Choroid plexus epithelial cell (primary cell): ENCODE measurements around the gene ZMIZ1.

Experiments
- DNase-seq: peaks from one replicate; pipeline ENCODE4 v3.0.0-alpha.2; 2010; ENCODE audit warnings: low read depth
- H3K4me3 ChIP-seq: 2 replicates; pipeline ENCODE4 v1.5.1; 2011; ENCODE audit warnings: low read depth, mild to moderate bottlenecking, control low read depth, low read length, moderate library complexity
- CTCF ChIP-seq: conservative IDR thresholded peaks from 2 replicates; pipeline ENCODE4 v1.5.1; 2011; ENCODE audit warnings: low read depth, mild to moderate bottlenecking, control low read depth, inconsistent platforms, low read length, moderate library complexity

ZMIZ1 gene

DNA sequence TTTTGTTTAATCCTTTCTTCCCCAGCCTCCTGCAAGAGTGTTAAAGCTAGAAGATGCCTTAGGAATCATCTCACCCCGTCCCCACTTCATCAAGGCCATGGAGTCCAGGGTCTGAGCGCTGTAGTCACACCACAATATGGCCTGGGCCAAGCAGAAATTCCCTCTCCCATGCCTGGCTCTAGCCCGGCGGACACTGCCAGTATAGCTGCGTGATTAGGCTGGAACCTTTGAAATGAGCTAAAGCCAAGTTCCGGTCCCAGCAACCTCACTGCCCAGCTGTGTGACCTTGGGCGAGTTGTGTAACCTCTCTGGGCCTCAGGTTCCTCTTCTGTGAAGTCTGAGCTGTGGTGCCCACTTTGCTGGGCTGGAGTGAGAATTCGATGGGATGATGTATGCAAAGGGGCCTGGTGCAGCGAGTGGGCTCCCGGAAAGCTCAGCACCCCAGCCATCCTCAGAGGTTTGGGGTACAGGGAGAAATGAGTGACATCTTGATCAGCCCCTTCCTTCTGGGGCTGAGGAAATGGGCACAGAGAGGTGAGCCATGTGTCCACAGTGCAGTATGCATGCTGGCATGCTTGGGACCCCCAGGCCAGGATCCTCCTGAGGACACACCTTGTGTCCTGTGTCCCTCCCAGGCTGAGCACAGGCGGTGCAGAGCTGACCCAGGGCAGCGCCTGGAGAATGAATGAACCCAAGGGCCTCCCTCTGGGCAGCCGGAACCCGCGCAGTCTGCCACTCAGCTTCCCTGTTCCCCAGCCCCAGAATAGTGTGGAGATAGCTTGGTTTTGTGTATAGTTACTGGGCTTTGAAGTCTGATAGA, 118.6 kb downstream of the ZMIZ1 start:
- H3K4me3 ChIP-seq = no peak overlapping the region
- no peak for TF ChIP-seq CTCF
- DNase-seq = no peak

GRCh38 chr10:79188154-79188965, 119.6 kb downstream of the ZMIZ1 start:
- no peak for DNase-seq
- H3K4me3 ChIP-seq = no peak overlapping the region
- TF ChIP-seq CTCF = no peak

DNA sequence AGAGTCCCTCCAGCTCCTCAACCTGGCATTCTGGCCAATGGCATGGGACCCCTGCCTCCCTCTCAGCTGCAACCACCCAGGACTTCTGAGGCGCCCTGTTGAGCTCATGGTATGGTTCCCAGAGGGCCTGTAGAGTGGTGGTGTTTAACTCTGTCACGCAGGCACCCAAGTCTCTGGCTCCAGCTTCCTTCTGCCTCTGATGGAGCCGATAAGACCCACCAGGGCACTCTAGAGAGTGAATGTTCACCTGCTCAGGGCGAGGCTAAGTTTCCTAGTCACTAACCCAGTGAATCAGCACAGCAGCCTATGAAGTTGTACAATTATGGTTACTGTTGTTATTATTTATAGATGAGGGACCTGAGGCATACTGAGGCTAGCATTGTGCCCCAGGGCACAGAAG, 120.4 kb downstream of the ZMIZ1 start:
- H3K4me3 ChIP-seq = no peak overlapping the region
- no peak for DNase-seq
- TF ChIP-seq CTCF = no peak

GRCh38 chr10:79189853-79190435, 121.2 kb downstream of the ZMIZ1 start:
- no peak for TF ChIP-seq CTCF
- H3K4me3 ChIP-seq = no peak overlapping the region
- DNase-seq = no peak

DNA sequence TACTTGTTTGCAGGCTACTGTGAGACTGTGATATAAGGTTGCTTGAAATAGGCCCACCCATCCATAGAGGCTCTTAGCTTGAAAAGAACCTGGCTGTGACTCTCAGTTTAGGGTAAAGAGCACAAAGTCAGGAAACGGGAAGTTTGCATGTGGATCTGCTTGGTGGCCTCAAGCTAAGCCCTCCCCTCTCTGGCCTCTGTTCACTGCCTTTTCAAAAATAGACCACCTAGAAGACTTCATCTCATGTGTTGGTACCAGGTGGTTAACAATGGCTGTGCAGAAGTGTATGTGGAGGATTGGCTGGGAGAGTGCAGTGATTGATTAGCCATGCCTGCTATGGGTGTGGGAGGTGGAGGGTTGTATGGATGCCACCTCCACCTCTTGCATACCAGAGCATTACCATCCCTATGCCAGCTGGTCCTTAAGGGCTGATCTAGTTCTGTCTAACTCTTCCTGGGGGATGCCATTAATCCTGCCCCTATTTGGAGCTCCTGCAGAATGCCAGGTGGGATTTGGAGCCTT, 122.0 kb downstream of the ZMIZ1 start:
- DNase-seq = no peak
- no peak for TF ChIP-seq CTCF

GRCh38 chr10:79191951-79192676, 123.3 kb downstream of the ZMIZ1 start:
- TF ChIP-seq CTCF = no peak
- no peak overlapping the region for H3K4me3 ChIP-seq
- DNase-seq = no peak

More for the DNA sequence above, 122.0 kb downstream of the ZMIZ1 start:
- no peak overlapping the region for H3K4me3 ChIP-seq
